Endothelial cell of umbilical vein (primary cell): ENCODE results near the gene FGD6.

Experiments
- CTCF ChIP-seq, 2 donors: IDR thresholded peaks; 1 replicate in 1 of 2; 2 replicates in 1 of 2; pipeline ENCODE4 v1.5.1; 2011; ENCODE audit warnings: low read length in 2 of 2, mild to moderate bottlenecking in 2 of 2, moderate library complexity in 2 of 2, control low read depth in 1 of 2, inconsistent platforms in 1 of 2, low read depth in 1 of 2; ENCODE audit not compliant: insufficient read depth in 1 of 2; ENCODE audit errors: extremely low read depth in 1 of 2
- EZH2 ChIP-seq: IDR thresholded peaks from 2 replicates; pipeline ENCODE4 v1.6.1; 2012; ENCODE audit warnings: borderline replicate concordance, low read depth, mild to moderate bottlenecking, moderate library complexity, low read length, inconsistent platforms; ENCODE audit not compliant: severe bottlenecking
- GATA2 ChIP-seq: IDR thresholded peaks from 2 replicates; pipeline ENCODE4 v1.7.0; 2011; ENCODE audit warnings: low read depth, mild to moderate bottlenecking, moderate library complexity, mixed read lengths, low read length; ENCODE audit not compliant: insufficient read length, insufficient read depth
- JUN ChIP-seq: IDR thresholded peaks from 2 replicates; pipeline ENCODE4 v1.6.1; 2011; ENCODE audit warnings: borderline replicate concordance, low read depth; ENCODE audit not compliant: insufficient read length, insufficient read depth
- MYC ChIP-seq: IDR thresholded peaks from one replicate; pipeline ENCODE4 v1.6.1; 2011; ENCODE audit warnings: mild to moderate bottlenecking, low read depth, low read length
- POLR2A ChIP-seq: IDR thresholded peaks from 2 replicates; pipeline ENCODE4 v1.6.1; 2012; ENCODE audit warnings: low read depth, mild to moderate bottlenecking, control low read depth, low read length
- POLR2AphosphoS5 ChIP-seq: IDR thresholded peaks from 2 replicates; pipeline ENCODE4 v1.6.1; 2012; ENCODE audit warnings: low read depth, mild to moderate bottlenecking, control low read depth, low read length, moderate library complexity; ENCODE audit not compliant: insufficient read depth

- no peak for TF ChIP-seq POLR2A
- TF ChIP-seq MYC: no peak
- TF ChIP-seq EZH2: no peak
- TF ChIP-seq CTCF (IDR thresholded peaks at IDR 0.05; ENCODE audit: extremely low read depth in 1 of 2, insufficient read depth in 1 of 2, low read depth in 1 of 2, low read length in 2 of 2): no peak
- no peak for TF ChIP-seq GATA2
- TF ChIP-seq POLR2AphosphoS5: no peak
- no peak for TF ChIP-seq JUN
Observed at GRCh38 chr12:95229636-95230035, 12.4 kb upstream of the FGD6 start.
